ENCODE data around the gene IL11.

Gene IL11

DNA sequence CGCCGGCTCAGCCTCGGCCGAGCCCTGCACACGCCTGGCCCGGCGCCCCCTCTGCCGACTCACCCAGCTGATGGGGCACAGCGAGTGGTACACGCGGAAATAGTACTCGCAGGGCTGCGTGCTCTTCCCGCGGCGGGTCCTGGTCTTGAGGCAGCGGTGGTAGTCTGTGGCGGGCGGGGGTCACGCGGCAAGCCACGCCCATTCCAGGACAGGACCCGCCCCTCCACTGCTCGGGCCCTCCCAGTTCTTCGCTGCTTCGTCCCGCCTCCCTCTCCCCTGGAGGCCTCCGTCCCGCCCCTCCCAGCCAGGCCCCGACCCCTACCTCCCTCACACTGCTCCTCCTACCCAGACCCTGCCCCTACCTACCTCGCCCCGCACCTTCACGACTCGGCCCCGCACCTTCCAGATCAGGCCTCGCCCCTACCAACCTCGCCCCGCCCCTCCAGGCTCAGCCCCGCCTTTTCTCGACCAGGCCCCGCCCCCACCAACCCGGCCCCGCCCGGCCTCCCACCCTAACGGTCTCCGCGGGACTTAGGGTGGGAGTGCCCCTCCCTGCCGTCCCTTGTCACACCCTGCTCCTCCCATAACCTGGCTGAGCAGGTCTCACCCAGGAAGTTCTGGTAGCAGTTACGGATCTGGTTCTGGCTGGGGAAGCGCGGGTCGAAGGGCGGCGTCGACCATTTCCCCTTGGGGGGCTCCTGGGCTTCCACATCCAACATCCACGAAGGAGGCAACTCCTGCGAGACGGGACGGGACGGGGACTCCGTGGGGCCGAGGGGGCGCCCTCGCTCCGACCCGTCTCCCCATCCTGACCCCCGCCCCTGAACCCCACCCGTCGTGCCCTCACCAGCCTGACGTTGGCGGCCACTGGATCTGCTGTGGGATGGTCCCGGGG, 16.2 kb downstream of the IL11 start:
- no peak overlapping the region for H3K27ac ChIP-seq
- no peak for DNase-seq (ENCODE audit: low spot score)
- H3K4me3 ChIP-seq, result peak overlapping the region; percentile 70
- TF ChIP-seq, protein P1, sequence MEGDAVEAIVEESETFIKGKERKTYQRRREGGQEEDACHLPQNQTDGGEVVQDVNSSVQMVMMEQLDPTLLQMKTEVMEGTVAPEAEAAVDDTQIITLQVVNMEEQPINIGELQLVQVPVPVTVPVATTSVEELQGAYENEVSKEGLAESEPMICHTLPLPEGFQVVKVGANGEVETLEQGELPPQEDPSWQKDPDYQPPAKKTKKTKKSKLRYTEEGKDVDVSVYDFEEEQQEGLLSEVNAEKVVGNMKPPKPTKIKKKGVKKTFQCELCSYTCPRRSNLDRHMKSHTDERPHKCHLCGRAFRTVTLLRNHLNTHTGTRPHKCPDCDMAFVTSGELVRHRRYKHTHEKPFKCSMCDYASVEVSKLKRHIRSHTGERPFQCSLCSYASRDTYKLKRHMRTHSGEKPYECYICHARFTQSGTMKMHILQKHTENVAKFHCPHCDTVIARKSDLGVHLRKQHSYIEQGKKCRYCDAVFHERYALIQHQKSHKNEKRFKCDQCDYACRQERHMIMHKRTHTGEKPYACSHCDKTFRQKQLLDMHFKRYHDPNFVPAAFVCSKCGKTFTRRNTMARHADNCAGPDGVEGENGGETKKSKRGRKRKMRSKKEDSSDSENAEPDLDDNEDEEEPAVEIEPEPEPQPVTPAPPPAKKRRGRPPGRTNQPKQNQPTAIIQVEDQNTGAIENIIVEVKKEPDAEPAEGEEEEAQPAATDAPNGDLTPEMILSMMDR (IDR thresholded peaks at IDR 0.05), result no peak

DNA sequence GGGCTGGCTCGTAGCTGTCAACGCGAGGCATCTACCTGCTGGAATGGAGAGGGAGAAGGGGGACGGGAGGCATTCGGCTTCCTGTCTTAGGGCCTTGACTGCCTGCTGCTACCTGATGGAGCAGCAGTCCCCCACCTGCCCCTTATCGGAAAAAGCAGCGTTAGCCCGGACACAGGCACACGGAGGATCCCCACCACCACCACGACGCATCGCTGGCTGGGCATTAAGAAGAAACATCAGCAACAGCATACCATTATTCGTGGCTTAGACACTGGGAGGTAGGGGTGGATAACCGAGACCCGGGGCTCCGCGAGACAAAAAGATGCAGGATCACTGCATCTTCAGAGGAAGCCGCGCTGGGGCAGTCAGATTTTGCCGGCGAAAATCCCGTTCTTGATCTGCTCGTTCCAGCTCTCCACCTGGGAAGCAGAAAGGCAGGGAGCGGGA, 16.9 kb downstream of the IL11 start:
- TF ChIP-seq, protein P1 (IDR thresholded peaks at IDR 0.05), result no peak
- no peak for DNase-seq (ENCODE audit: low spot score)
- H3K4me3 ChIP-seq, result peak overlapping the region; percentile 70
- H3K27ac ChIP-seq, result no peak overlapping the region

DNA sequence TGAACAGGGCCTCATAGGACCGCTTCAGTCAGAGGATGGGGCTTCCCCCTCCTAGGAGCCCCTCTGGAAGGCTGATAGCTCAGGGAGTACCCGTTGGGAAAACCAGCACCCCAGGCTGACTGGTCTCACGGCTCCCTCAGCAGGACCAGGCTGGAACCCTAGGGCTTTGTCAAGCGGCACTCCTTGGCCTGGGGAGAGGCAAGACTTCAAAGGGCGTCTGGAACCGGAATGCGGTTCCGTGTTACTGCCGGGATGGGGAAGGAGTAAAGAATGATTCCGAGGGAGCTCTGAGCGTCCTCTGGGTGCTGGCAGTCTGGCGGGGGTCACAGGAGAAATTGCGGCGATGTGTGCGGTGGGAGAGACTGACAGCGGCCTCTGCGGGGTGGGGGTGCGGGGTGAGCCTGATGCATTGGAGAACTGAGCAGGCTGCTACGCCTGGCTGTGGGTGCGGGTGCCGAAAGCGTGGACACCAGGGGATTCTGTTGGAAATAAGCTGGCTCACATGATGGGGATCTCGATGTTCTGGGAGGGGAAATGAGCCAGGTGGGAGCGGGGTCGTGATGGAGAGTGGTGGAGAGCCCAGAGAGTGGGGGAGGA, 17.6 kb downstream of the IL11 start:
- TF ChIP-seq, protein P1 (IDR thresholded peaks at IDR 0.05), result no peak
- Histone ChIP-seq H3K4me3 (no peak overlapping the region), H3K27ac (no peak overlapping the region)
- no peak for DNase-seq (ENCODE audit: low spot score)

DNA sequence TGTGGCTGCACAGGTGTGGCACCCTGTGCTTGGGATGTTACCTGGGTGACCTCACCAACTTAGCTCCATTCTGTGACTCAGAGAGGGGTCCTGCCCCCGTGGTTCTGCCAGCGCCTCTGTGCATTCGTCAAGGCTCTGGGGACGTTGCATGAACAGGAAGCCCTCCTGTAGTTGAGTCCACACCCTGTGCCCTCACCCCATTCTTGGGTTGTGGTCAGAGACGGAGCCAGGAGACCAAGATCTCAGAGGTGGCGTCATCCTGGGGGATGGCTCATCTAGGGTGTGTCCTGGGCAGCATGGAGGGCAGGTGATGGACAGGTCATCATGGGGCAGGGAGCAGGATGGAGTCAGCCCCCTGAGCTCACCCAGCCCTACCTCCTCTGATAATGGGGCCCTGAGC, 18.2 kb downstream of the IL11 start:
- TF ChIP-seq, protein P1 (IDR thresholded peaks at IDR 0.05), result no peak
- Histone ChIP-seq H3K4me3 (no peak overlapping the region), H3K27ac (no peak overlapping the region)
- DNase-seq (ENCODE audit: low spot score), result no peak

DNA sequence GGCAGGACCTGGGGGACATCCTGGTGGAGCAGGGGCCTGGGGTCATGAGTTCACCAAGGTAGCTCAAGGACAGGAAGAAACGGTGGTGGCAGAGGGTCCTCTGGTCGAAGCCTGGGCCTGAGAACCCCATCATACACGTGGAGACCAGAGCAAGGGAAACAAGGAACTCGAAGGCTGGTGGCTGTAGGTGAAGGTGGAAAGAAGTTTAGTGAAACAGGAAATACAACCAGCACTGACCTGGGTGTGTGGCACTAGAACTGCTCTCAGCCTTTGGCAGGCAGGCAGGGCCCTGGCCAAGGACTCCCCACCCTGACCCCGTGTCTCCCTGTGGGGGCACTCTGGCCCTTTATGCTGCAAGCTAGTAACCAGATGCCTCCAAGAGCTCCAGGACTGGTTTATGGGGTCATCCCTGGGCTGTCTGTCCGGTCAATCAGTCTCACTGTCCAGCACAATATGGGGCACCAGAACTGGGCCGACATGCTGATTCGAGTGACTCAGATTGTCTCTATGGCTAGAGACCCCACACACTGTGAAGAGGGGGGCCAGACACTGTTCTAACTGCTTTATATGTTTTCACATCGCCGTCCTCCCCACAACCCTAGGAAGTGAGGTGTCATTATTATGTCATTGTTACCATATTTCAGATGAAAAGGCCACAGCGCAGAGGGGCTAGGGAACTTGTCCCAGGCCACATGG, 19.5 kb downstream of the IL11 start:
- DNase-seq (ENCODE audit: low spot score), result no peak
- Histone ChIP-seq H3K4me3 (no peak overlapping the region), H3K27ac (no peak overlapping the region)
- TF ChIP-seq, protein P1 (IDR thresholded peaks at IDR 0.05), result no peak

DNA sequence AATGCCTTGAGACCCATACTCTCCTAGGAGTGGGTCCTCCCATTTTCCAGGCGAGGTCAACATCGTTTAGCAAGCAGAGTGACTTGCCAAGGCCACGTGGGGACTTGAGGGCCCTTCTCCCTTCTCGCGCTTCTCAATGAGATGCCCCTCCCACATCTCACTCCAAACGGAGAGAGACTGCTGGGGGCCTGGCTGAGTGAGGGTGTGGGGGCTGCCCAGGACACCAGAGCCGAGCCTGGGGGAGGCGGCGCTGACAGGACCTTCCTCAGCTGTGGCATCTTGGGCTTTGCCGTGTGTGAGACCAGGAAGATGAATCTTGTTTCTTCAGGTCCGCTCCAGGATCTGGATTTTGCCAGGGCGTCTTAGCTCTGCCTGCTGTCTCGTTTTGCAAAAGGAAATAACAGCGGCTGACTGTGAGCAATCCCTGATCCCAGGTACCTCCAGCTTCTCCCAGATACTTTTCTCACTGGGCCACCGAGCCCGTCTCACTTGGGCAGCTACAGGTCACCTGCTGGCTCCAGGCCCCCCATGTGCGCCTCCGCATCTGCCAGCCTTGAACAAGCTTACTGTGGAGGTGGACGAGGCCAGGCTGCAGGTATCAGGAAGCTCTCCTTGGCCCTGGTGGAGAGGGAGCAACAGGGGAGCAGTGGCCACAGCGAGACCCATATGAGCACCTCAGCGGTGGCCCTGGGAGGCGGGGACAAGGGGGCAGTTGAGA, 21.8 kb downstream of the IL11 start:
- no peak for DNase-seq (ENCODE audit: low spot score)
- Histone ChIP-seq H3K27ac (no peak overlapping the region), H3K4me3 (no peak overlapping the region)
- TF ChIP-seq, protein P1 (IDR thresholded peaks at IDR 0.05), result no peak
